Common myeloid progenitor, CD34-positive (primary cell): Measurements from ENCODE around the gene NKAIN4.

ENCODE experiments used
- CTCF ChIA-PET: fragments of 350-600 bp; sonication (Branson Sonifier 250); formaldehyde crosslinking; loops from one replicate; lab custom pipeline; 2021; ENCODE audit warnings: antibody characterized with exemption; lab: Charles Lee
- POLR2A ChIA-PET: fragments of 350-600 bp; sonication (Branson Sonifier 250); formaldehyde crosslinking; loops from one replicate; lab custom pipeline; 2021; ENCODE audit warnings: antibody characterized with exemption; lab: Charles Lee
- DNase-seq, 3 donors: peaks; one replicate each; pipeline versions ENCODE4 v3.0.0 to v3.0.0-alpha.2; 2013
- H3K27ac ChIP-seq, 2 experiments: 1 replicate in 1 of 2; 2 replicates in 1 of 2; pipeline ENCODE4 v1.7.0; 2013; ENCODE audit warnings: inconsistent platforms in 2 of 2, low read length in 2 of 2, mild to moderate bottlenecking in 2 of 2, low read depth in 1 of 2, moderate library complexity in 1 of 2; ENCODE audit not compliant: severe bottlenecking in 2 of 2, insufficient read depth in 1 of 2, poor library complexity in 1 of 2
- H3K27me3 ChIP-seq, 5 experiments: replicated peaks in 2 of 5; 1 replicate in 3 of 5; 2 replicates in 2 of 5; pipeline versions ENCODE4 v1.6.1 to v1.7.0; 2013; ENCODE audit warnings: low read length in 4 of 5, mild to moderate bottlenecking in 2 of 5, moderate library complexity in 2 of 5, inconsistent platforms in 1 of 5; ENCODE audit not compliant: insufficient read depth in 5 of 5, control insufficient read depth in 4 of 5
- H3K36me3 ChIP-seq, 4 experiments: 1 replicate in 2 of 4; 2 replicates in 2 of 4; pipeline versions ENCODE4 v1.6.1 to v1.7.0; 2013; ENCODE audit warnings: low read length in 3 of 4, control low read depth in 1 of 4, mild to moderate bottlenecking in 1 of 4; ENCODE audit not compliant: control insufficient read depth in 4 of 4, insufficient read depth in 4 of 4
- H3K4me1 ChIP-seq, 4 experiments: 1 replicate in 3 of 4; 2 replicates in 1 of 4; pipeline versions ENCODE4 v1.6.1 to v1.7.1; 2013; ENCODE audit warnings: low read length in 3 of 4, mild to moderate bottlenecking in 3 of 4, control low read depth in 1 of 4, inconsistent platforms in 1 of 4, moderate library complexity in 1 of 4; ENCODE audit not compliant: control insufficient read depth in 4 of 4, insufficient read depth in 4 of 4; ENCODE audit errors: control extremely low read depth in 1 of 4
- H3K4me3 ChIP-seq, 7 experiments: 1 replicate in 4 of 7; 2 replicates in 3 of 7; pipeline versions ENCODE4 v1.5.1 to v1.7.0; 2013; ENCODE audit warnings: mild to moderate bottlenecking in 7 of 7, low read length in 6 of 7, moderate library complexity in 6 of 7, inconsistent platforms in 2 of 7, low read depth in 2 of 7, control low read depth in 1 of 7; ENCODE audit not compliant: insufficient read depth in 4 of 7, control insufficient read depth in 1 of 7; ENCODE audit errors: extremely low read depth in 1 of 7
- H3K9me3 ChIP-seq, 5 experiments: 1 replicate in 4 of 5; 2 replicates in 1 of 5; pipeline versions ENCODE4 v1.6.1 to v1.7.1; 2013; ENCODE audit warnings: low read length in 4 of 5, mild to moderate bottlenecking in 2 of 5, inconsistent platforms in 1 of 5, low read depth in 1 of 5, moderate library complexity in 1 of 5; ENCODE audit not compliant: control insufficient read depth in 4 of 5, insufficient read depth in 2 of 5; ENCODE audit errors: control extremely low read depth in 1 of 5
- WGBS: methylation state at CpG from one replicate; pipeline ENCODE4 v1.1.5; 2013; ENCODE audit not compliant: insufficient coverage; 5-methylcytosine and 5-hydroxymethylcytosine counted together

The NKAIN4 gene

DNA sequence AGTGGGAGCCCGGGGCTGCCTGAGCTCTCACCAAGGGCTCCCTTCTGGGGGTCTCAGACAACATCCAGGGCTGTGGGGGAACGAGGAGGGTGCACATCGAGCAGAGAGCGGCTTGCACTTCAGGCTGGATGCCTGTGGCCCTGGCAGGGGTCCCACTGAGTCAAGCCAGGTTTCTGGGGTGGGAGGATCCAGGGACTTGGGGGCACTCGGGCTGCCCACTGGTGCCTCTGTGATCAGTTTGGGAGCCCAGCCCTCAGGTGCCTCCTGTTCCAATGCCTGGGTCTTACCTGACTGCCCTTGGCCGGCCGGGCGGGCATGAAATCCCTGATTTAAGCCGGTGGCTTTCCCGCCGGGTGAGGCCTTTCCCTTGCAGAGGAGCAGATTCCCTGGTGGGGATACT is 39.2 kb upstream of the NKAIN4 start:
- no peak overlapping the region for H3K27ac ChIP-seq
- H3K9me3 ChIP-seq = no peaks in the 10 kb centered on the region
- H3K4me1 ChIP-seq = peaks cover 0 to 1% (median 0%) of the 10 kb centered on the region in 4 experiments
- ChIA-PET CTCF (interaction anchor here (1.6 kb wide), 1 partner anchor 69 kb away, joined by 4 read pairs; no protein-coding TSS in a partner anchor), POLR2A (no interaction called here)
- H3K27me3 ChIP-seq = peaks cover 0 to 56% (median 11%) of the 10 kb centered on the region in 5 experiments
- no peak overlapping the region for H3K4me3 ChIP-seq
- WGBS = 76% methylated on average over 5 of the region's 11 CpGs
- H3K36me3 ChIP-seq = peaks cover 0 to 10% (median 7%) of the 10 kb centered on the region in 4 experiments
- no peak for DNase-seq

DNA sequence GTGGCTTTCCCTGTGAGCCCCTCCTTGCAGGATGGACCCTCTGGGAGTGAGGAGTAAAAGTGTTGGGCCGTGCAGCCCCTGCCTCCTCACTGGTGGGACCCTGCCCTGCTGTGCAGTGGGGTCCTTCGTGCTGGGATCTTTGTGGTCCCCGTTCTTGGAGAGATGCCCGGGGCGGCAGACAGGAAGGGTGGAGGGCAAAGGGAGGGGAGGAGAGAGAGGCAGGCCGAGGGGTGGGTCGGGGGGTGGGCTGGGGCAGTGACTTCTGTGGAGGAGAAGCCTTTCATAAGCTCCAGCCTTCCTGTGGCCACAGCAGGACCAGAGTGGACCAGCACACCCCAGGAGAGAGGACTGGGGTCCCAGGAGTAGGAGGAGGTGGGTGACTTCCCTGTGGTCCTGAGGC is 38.6 kb upstream of the NKAIN4 start, which contains the start of gene COL20A1:
Gene COL20A1, plus strand, starts transcription at position 283 of the 400 bp plus-strand sequence. CDS start 1,922 bp downstream, outside the sequence.
- peaks cover 0 to 50% (median 11%) of the 10 kb centered on the region in 5 experiments for H3K27me3 ChIP-seq
- POLR2A ChIA-PET = no interaction called here
- CTCF ChIA-PET = interaction anchor here (1.4 kb wide), 1 partner anchor 59 kb away, joined by 3 read pairs; no protein-coding TSS in a partner anchor

DNA sequence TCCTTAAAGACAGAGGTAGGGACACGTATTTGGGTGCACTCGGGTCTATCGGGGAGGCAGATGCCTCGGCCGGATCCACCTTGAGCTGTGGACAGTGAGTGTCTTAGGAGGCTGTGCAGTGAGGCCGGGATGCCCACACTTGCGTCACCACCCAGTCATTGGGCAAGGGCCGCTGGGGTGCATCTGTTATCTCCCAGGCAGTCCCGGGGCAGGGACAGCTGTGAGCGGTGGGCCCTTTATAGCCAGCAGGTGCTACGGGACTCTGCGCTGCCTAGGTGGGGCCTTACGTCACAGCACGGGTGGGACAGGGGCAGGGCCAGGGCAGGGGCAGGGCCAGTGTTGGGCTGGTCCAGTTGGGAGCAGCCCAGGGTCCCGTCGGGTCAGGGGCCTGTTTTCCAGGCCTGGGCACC is 38.0 kb upstream of the NKAIN4 start:
- 92% methylated on average over 14 of the region's 16 CpGs for whole genome bisulfite sequencing
- Histone ChIP-seq H3K36me3 (peaks cover 0 to 22% (median 16%) of the 10 kb centered on the region in 4 experiments), H3K27me3 (peaks cover 0 to 44% (median 11%) of the 10 kb centered on the region in 5 experiments), H3K4me3 (no peak overlapping the region), H3K9me3 (no peaks in the 10 kb centered on the region), H3K27ac (no peak overlapping the region), H3K4me1 (peaks cover 0 to 1% (median 0%) of the 10 kb centered on the region in 4 experiments)
- no peak for DNase-seq
- ChIA-PET CTCF (interaction anchor here (1.4 to 1.5 kb wide), 2 partner anchors 59 to 852 kb away, joined by 3 read pairs; no protein-coding TSS in a partner anchor), POLR2A (no interaction called here)

More for the DNA sequence above, 38.6 kb upstream of the NKAIN4 start, which contains the start of gene COL20A1:
- Histone ChIP-seq H3K9me3 (no peaks in the 10 kb centered on the region), H3K4me1 (peaks cover 0 to 1% (median 0%) of the 10 kb centered on the region in 4 experiments), H3K36me3 (peaks cover 0 to 15% (median 13%) of the 10 kb centered on the region in 4 experiments), H3K27ac (no peak within 1 kb of the TSS), H3K4me3 (no peak within 1 kb of the TSS)
- DNase-seq = no peak
- WGBS = 33% methylated on average over 4 of the region's 7 CpGs

- H3K4me1 ChIP-seq = peaks cover 0 to 1% (median 0%) of the 10 kb centered on the region in 4 experiments
- H3K27me3 ChIP-seq = peaks cover 0 to 39% (median 11%) of the 10 kb centered on the region in 5 experiments
- no peak overlapping the region for H3K4me3 ChIP-seq
- H3K9me3 ChIP-seq = no peaks in the 10 kb centered on the region
- H3K27ac ChIP-seq = no peak overlapping the region
- CTCF ChIA-PET = interaction anchor here (1.0 to 1.5 kb wide), 3 partner anchors 15 to 853 kb away, joined by 3 to 4 read pairs (median 3); no protein-coding TSS in a partner anchor
- POLR2A ChIA-PET = no interaction called here
- 89% methylated on average over 10 of the region's 10 CpGs for WGBS
- peaks cover 0 to 26% (median 19%) of the 10 kb centered on the region in 4 experiments for H3K36me3 ChIP-seq
- DNase-seq = no peak
These were observed 37.5 kb upstream of the NKAIN4 start for GRCh38 chr20:63291811-63292210.

DNA sequence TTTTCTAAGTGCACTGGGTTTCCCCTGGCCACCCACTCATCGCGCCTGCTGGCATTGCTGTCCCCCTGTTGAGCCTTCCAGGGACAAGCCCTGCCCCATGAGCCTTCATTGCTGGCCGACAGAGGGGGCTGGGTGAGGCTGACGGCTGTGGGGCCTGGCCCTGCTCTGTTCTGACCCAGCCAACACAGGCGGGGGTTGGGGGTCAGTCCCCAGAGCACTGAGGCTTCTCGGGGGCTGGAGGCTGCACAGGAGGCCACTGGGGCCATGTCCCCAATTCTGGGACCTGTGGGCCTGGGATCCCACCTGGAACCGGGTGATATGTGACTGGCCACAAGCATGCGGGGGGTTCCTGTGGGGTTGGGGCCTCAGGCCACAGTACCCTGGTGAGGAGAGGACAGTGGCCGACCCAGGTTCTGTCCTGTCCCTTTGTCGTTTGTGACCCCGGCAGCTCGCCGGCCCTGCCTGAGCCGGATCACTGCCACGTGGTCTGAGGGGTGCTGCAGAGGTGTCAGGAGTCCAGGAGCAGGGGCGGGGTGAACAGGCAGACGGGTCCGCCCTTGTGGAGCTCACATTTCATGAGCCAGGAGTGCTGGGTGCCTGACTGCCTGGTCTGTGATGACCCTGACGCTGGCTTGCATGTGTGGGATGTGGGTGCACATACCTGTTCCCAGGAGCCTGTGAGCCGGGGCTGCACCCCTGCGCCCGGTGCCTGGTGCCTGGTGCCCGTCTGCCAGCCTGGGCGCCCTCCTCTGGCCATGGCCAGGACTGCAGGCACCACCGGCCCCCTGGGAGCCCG is 36.6 kb upstream of the NKAIN4 start:
- Histone ChIP-seq H3K36me3 (peaks cover 0 to 34% (median 23%) of the 10 kb centered on the region in 4 experiments), H3K27ac (no peak overlapping the region), H3K4me3 (no peak overlapping the region), H3K27me3 (peaks cover 0 to 30% (median 8%) of the 10 kb centered on the region in 5 experiments), H3K4me1 (peaks cover 0 to 1% (median 0%) of the 10 kb centered on the region in 4 experiments), H3K9me3 (no peaks in the 10 kb centered on the region)
- DNase-seq = peak in 2 of 3 donors; percentile 22 to 40
- POLR2A ChIA-PET = no interaction called here
- CTCF ChIA-PET = interaction anchor here (1.0 to 1.5 kb wide), 3 partner anchors 14 to 854 kb away, joined by 3 to 4 read pairs (median 4); no protein-coding TSS in a partner anchor
- WGBS = 72% methylated on average over 22 of the region's 26 CpGs

- Histone ChIP-seq H3K4me3 (no peak overlapping the region), H3K9me3 (no peaks in the 10 kb centered on the region), H3K36me3 (peaks cover 0 to 41% (median 29%) of the 10 kb centered on the region in 4 experiments), H3K4me1 (no peaks in the 10 kb centered on the region), H3K27ac (no peak overlapping the region), H3K27me3 (peaks cover 0 to 23% (median 2%) of the 10 kb centered on the region in 5 experiments)
- no peak for DNase-seq
- 97% methylated on average over 15 of the region's 17 CpGs for WGBS
- ChIA-PET CTCF (no interaction called here), POLR2A (no interaction called here)
These were observed 35.9 kb upstream of the NKAIN4 start for GRCh38 chr20:63290136-63290676.
